Stimulated activated CD4-positive, alpha-beta T cell treated with anti-CD3 and anti-CD28 coated beads, Interleukin-1b, Interleukin-23, amount 100 ng/mL, for 48 hours (primary cell): Measurements from ENCODE around the gene IRF3.

Experiments used
- DNase-seq: peaks from one replicate; pipeline ENCODE4 v3.0.0-alpha.2; 2020

The IRF3 gene

GRCh38 chr19:49665351-49666119, at the start of gene IRF3, which contains the start of gene BCL2L12:
IRF3 (minus strand) TSS chr19:49665857; CDS start chr19:49664838, 1,019 bp downstream.
BCL2L12 (plus strand) TSS chr19:49665933; CDS start chr19:49666693, 760 bp downstream.
- peak; percentile 98 for DNase-seq

DNA sequence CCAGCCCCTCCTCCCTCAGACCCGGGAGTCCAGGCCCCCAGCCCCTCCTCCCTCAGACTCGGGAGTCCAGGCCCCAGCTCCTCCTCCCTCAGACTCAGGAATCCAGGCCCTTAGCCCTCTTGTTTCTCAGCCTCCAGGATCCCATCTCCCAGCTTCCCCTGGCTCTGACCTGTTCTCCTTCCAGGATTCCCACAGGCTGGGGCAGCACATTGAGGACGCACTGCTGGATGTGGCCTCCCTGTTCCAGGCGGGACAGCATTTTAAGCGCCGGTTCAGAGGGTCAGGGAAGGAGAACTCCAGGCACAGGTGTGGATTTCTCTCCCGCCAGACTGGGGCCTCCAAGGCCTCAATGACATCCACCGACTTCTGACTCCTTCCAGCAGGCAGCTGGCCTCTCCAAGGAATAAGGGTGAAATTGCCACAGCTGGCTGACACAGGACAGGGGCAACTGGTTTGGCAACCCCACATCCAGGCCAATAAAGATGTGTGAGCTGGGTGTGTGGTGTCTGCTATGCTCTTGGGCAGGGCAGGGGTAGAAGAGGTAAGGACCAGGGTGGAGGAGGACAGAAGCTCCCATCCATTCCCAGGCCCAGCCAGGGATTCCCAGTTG, 47.7 kb upstream of the IRF3 start:
- DNase-seq: no peak

DNA sequence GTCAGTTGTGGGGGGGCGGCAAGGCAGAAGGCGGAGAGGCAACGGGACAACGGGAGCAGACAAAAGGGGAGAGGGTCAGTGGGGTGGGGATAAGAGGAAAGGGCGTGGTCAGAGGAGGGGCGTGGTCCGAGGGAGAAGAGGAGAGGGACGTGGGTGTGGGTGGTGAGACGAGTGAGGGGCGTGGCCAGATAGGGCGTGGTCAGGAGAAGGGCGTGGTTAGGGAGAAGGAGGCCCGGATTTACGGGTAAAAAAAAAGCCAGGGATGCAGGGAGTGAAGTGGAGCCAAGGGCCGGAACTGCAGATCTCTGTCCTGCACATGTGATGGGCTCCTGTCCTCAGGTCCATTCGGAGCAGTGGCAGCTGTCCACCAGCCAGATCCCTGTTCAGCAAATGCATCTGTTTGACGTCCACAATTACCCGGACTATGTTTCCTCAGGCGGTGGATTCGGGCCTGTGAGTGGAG, 46.8 kb upstream of the IRF3 start:
- no peak for DNase-seq

DNA sequence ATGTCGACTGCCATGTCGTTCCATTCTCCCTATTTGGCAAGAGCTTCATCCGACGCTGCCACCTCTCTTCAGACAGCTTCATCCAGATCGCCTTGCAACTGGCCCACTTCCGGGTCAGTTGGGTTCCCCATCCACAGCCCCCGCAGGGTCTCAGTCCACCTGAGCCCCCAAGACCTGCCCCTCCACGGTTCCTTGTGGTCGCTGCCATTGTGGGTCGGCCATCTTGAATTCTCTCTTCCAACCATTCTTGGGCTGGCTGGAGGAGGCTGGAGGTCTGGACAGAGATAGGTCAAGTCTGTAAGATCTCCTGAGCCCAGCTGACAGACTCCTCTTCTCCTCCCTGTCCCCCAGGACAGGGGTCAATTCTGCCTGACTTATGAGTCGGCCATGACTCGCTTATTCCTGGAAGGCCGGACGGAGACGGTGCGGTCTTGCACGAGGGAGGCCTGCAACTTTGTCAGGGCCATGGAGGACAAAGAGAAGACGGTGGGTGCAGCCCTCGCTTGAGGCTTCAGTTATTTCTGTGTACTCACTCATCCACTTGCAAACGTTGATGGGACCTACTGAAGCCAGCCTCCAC, 44.8 kb upstream of the IRF3 start:
- no peak for DNase-seq

GRCh38 chr19:49705919-49706318, 40.3 kb upstream of the IRF3 start:
- no peak for DNase-seq

DNA sequence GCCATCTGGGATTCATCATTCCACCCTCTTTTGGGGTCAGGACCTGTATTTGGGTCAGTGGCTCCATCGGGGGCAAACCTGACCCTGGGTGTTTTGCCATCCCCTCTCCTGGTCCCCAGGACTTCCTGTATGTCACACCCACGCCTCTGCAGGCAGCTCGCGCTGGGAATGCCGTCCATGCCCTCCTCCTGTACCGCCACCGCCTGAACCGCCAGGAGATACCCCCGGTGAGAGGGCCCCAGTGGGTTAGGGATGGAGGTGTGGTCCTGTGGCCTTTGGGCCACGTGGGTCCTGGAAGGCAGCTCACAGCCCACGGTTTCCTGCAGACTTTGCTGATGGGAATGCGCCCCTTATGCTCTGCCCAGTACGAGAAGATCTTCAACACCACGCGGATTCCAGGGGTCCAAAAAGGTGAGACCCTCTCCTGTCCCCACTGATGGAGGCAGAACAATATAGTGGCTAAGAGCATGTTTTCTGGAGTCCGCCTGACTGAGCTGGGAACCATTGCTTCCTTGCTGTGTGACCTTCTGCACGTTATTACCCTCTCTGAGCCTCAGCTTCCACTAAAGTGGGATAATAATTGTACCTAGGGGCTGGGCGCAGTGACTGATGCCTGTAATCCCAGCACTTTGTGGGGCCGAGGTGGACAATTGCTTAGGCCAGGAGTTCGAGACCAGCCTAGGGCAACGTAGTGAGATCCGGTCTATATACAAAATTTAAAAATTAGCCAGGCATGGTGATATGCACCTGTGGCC, 39.4 kb upstream of the IRF3 start:
- no peak for DNase-seq

- DNase-seq: no peak
Measured at GRCh38 chr19:49701271-49701786, 35.7 kb upstream of the IRF3 start.

- DNase-seq: no peak
Measured at GRCh38 chr19:49700563-49700962, 34.9 kb upstream of the IRF3 start.

- no peak for DNase-seq
Measured at GRCh38 chr19:49699364-49699763, 33.7 kb upstream of the IRF3 start.

DNA sequence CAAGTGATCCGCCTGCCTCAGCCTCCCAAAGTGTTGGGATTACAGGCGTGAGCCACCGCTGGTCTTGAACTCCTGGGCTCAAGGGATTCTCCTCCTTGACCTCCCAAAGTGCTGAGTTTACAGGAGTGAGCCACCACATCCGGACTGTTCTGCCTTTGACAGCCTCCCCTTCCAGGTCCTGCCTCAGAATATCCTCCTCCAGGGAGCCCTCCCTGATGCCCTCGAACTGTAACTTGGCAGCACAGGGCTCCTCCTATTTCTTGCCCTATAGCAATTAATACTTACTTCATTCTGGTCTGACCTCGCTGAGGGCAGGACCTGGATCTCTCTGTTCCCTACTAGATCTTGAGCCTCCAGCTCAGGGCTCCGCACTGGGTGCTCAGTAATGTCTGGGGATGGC, 31.2 kb upstream of the IRF3 start:
- no peak for DNase-seq

DNA sequence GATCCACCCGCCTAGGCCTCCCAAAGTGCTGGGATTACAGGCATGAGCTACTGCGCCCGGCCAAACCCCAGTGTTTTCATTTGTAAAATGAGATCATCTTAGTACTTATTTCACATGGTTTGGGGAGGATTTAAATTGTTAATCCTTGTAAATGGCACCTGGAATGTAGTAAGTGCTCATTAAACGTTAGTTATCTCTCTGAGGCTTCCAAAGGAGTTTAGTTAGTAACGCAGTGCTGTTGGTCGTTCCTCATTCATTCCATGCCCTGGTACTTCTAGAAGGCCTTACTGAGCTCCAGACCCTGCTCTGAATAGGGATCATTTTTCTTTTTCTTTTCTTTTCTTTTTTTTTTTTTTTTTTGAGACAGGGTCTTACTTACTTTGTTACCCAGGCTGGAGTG, 30.5 kb upstream of the IRF3 start:
- no peak for DNase-seq

- DNase-seq: no peak
Measured at GRCh38 chr19:49692147-49692506, 26.5 kb upstream of the IRF3 start.

DNA sequence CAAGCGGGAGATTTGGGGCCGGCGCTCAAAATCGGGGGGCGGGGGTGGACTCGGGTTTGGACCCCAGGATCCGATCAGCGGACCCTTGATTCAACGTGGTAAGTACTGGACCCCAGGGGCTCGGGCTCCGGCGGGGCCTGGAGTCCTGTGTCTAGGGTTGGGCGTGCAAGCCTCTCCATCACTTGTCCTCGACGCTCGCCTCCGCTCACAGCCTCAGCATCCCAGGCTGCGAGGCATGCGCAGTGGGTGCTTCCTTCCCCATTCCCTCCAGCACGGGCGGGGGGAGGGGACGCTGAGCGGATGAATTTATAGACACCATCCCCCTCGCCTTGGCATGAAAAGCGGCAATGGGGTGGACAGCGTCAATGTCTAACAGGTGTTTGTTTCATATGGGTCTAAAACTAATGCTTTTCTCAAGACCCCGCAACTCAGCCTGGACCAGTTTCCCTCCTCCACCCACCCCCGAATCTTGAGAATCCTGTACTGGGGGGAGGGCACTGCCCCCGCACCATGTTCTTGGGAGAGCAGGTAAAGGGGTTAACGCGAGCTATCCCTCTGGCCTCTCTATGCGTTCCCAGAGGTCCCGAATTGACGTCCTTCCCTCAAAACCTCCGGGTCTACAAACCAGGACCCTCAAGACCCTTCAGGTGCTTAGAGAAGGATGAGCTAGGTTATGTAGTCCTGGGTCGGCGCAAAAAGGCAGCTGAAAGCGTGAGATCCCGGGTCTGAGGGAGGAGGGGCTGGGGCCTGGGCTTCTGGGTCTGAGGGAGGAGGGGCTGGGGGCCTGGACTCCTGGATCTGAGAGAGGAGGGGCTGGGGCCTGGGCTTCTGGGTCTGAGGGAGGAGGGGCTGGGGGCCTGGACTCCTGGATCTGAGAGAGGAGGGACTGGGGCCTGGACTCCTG, 25.8 kb upstream of the IRF3 start:
- peak; percentile 37 for DNase-seq

DNA sequence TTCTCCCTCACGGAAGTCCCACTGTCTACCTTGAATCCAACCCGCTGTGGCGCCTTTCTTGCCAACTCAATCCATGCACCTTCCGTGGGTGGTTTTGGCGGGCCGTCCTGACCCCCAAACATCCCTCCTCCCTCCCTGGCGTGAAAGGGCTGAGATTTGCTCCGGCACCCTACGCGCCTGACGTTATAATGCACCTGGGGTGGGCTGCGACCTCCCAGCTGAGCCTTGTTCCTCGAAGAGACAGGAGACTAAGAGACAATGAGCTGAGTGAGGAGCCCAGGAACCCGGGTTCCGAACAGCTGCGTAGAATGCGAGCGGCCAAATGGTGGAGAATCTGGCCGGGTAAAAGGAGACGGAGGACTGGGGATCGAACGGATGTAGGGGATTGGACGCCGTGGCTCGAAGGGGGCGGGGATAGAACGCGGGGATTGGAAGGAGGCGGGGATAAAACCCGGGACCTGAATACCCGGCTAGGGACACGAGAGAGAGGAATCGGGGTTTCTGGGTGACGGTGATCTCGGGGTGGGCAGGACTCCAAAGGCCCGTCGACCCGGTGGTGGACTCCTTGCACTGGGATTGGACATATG, 25.1 kb upstream of the IRF3 start, which contains the start of gene CPT1C:
Gene CPT1C (plus strand): TSS at position 461 of the 587 bp plus-strand sequence. CDS start 1,137 bp downstream, outside the sequence.
- peak; percentile 71 for DNase-seq

- no peak for DNase-seq
Measured at GRCh38 chr19:49690079-49690655, 24.5 kb upstream of the IRF3 start.

GRCh38 chr19:49689133-49690078, 23.7 kb upstream of the IRF3 start, which contains the start of gene ADM5:
ADM5 (plus strand) TSS chr19:49689594; CDS start chr19:49689838, 244 bp downstream.
- DNase-seq: peak; percentile 43

DNA sequence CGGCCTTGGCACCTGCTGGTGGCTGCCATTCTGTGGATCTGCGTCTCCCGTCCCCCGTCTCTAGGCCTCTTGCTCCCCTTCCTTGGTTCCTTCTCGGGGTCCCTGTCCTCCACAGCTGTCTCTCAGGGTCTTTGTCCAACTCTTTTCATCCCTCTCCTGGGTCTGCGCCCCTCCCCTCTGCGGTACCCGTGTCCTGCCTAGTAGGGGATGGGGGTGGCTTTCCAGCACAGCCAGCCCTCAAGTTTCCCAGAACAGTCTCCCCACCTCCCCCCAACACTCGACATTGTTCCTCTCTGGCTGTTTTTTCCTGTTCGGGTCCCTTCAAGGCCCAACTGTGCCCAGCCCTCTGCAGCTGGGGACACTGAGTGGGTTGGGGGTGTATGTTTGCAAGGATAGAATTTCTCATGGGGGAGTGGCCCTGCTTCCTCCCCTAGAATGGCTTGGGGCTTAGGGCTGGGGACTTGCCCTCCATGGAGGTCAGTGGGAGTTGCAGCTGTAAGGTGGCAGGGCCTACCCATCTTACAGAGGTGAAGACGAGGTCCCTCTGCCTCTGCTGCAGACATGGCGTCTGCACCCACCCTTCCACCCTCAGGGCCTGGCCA, 23.0 kb upstream of the IRF3 start:
- DNase-seq: no peak

- no peak for DNase-seq
Measured at GRCh38 chr19:49687566-49688316, 22.1 kb upstream of the IRF3 start.

- DNase-seq: no peak
Measured at GRCh38 chr19:49687150-49687549, 21.5 kb upstream of the IRF3 start.
